Neural cell (in vitro differentiated cells): Measurements from ENCODE around the gene CDH5. TPM values are rescaled to one million over a fixed set of nuclear protein-coding genes. Genes with fewer than 3 reads are reported as not detected.
"Not testable (repeated sequence)": the region's sequence is repeated elsewhere in the genome, so short reads cannot be mapped to it uniquely, and the experiment has no call there.

Source experiments
- H2AFZ ChIP-seq: fragments of 200-600, 300-800 bp; sonication (generic), shearing (Covaris generic); 2 replicates; pipeline ENCODE4 v1.6.0; 2014; ENCODE audit warnings: low read depth, mild to moderate bottlenecking, antibody characterized with exemption, low read length, moderate library complexity
- H3F3A ChIP-seq: fragments of 200-600 bp; shearing (Covaris generic); 2 replicates; pipeline ENCODE4 v1.6.1; 2016; ENCODE audit warnings: mild to moderate bottlenecking, moderate library complexity, mixed read lengths, antibody characterized with exemption, low read length; ENCODE audit not compliant: insufficient read depth, poor library complexity, severe bottlenecking
- H3K27ac ChIP-seq: fragments of 200-600, 300-800 bp; sonication (generic), shearing (Covaris generic); 2 replicates; pipeline ENCODE4 v1.5.1; 2014; ENCODE audit warnings: mild to moderate bottlenecking, low read length, moderate library complexity
- H3K27me3 ChIP-seq: fragments of 300-800, 200-600 bp; sonication (generic), shearing (Covaris generic); 2 replicates; pipeline ENCODE4 v1.6.0; 2014; ENCODE audit warnings: mild to moderate bottlenecking, low read depth, low read length, moderate library complexity; ENCODE audit not compliant: insufficient read depth
- H3K36me3 ChIP-seq: fragments of 300-800, 200-600 bp; sonication (generic), shearing (Covaris generic); 2 replicates; pipeline ENCODE4 v1.5.1; 2014; ENCODE audit warnings: mild to moderate bottlenecking, antibody characterized with exemption, low read length, moderate library complexity; ENCODE audit not compliant: insufficient read depth
- H3K4me2 ChIP-seq: fragments of 300-800, 200-600 bp; sonication (generic), shearing (Covaris generic); 2 replicates; pipeline ENCODE4 v1.6.0; 2014; ENCODE audit warnings: mild to moderate bottlenecking, low read length
- H3K4me3 ChIP-seq: fragments of 300-800, 200-600 bp; sonication (generic), shearing (Covaris generic); 2 replicates; pipeline ENCODE4 v1.5.1; 2014; ENCODE audit warnings: mild to moderate bottlenecking, low read length, moderate library complexity
- H3K79me2 ChIP-seq: fragments of 200-600 bp; shearing (Covaris generic); replicated peaks from 2 replicates; pipeline ENCODE4 v1.6.0; 2014; ENCODE audit warnings: mild to moderate bottlenecking, low read length, moderate library complexity; ENCODE audit not compliant: insufficient read depth
- H3K9ac ChIP-seq: fragments of 300-800, 200-600 bp; sonication (generic), shearing (Covaris generic); 2 replicates; pipeline ENCODE4 v1.6.1; 2016; ENCODE audit warnings: mild to moderate bottlenecking, low read length, mixed read lengths
- H3K9me2 ChIP-seq: fragments of 200-600 bp; shearing (Covaris generic); 2 replicates; pipeline ENCODE4 v1.6.1; 2016; ENCODE audit warnings: mild to moderate bottlenecking, low read length, mixed read lengths; ENCODE audit not compliant: insufficient read depth
- H3K9me3 ChIP-seq: fragments of 200-600, 300-800 bp; sonication (generic), shearing (Covaris generic); 2 replicates; pipeline ENCODE4 v1.6.1; 2016; ENCODE audit warnings: mild to moderate bottlenecking, mixed run types, low read length, moderate library complexity, mixed read lengths
- H4K20me1 ChIP-seq: fragments of 200-600 bp; shearing (Covaris generic); 2 replicates; pipeline ENCODE4 v1.6.1; 2016; ENCODE audit warnings: mild to moderate bottlenecking, mixed run types; ENCODE audit not compliant: insufficient read depth
- CTCF ChIP-seq: fragments of 450-650 bp; IDR thresholded peaks from 2 replicates; pipeline ENCODE4 v1.5.1; 2014; ENCODE audit warnings: antibody characterized with exemption, mild to moderate bottlenecking, moderate library complexity; ENCODE audit not compliant: poor library complexity, severe bottlenecking
- EP300 ChIP-seq: fragments of 450-650 bp; conservative IDR thresholded peaks from 2 replicates; pipeline ENCODE4 v1.6.1; 2014; ENCODE audit warnings: antibody characterized with exemption, mild to moderate bottlenecking, moderate library complexity; ENCODE audit not compliant: poor library complexity, severe bottlenecking
- EZH2 ChIP-seq: fragments of 200-600, 300-800 bp; shearing (Covaris generic), sonication (generic); IDR thresholded peaks from 2 replicates; pipeline ENCODE4 v1.6.1; 2014; ENCODE audit warnings: antibody characterized with exemption, low read length, borderline replicate concordance, mild to moderate bottlenecking; ENCODE audit not compliant: insufficient read depth, poor library complexity, severe bottlenecking
- MXI1 ChIP-seq: fragments of 450-650 bp; conservative IDR thresholded peaks from 2 replicates; pipeline ENCODE4 v1.6.1; 2014; ENCODE audit warnings: antibody characterized with exemption, mild to moderate bottlenecking; ENCODE audit not compliant: poor library complexity, severe bottlenecking
- POLR2AphosphoS5 ChIP-seq: IDR thresholded peaks from 2 replicates; pipeline ENCODE4 v1.6.1; 2012
- RAD21 ChIP-seq: fragments of 450-650 bp; conservative IDR thresholded peaks from 2 replicates; pipeline ENCODE4 v1.6.1; 2014; ENCODE audit warnings: antibody characterized with exemption, mild to moderate bottlenecking, moderate library complexity
- REST ChIP-seq: IDR thresholded peaks from 2 replicates; pipeline ENCODE4 v1.6.1; 2012; ENCODE audit warnings: borderline replicate concordance
- SMC3 ChIP-seq: fragments of 450-650 bp; conservative IDR thresholded peaks from 2 replicates; pipeline ENCODE4 v1.6.1; 2014; ENCODE audit warnings: antibody characterized with exemption, mild to moderate bottlenecking, moderate library complexity; ENCODE audit not compliant: poor library complexity
- TAF1 ChIP-seq: IDR thresholded peaks from 2 replicates; pipeline ENCODE4 v1.6.1; 2012; ENCODE audit warnings: low read depth
- polyA plus RNA-seq: library from polyadenylated mRNA; depleted of rRNA; stranded (reverse); fragments of >200 nt; gene quantifications from 2 replicates; pipeline ENCODE4 v1.2.3, GENCODE V29; 2014

The CDH5 gene
- polyA plus RNA-seq, 1 donor from 2014 or later, result not detected

- Histone ChIP-seq H2AFZ (no peak overlapping the region), H3K4me3 (no peak overlapping the region), H3K9ac (no peak overlapping the region), H4K20me1 (no peaks in the 10 kb centered on the region), H3K9me3 (no peaks in the 10 kb centered on the region), H3K36me3 (no peaks in the 10 kb centered on the region), H3F3A (no peaks in the 10 kb centered on the region), H3K9me2 (no peaks in the 10 kb centered on the region), H3K4me2 (no peak overlapping the region), H3K79me2 (no peaks in the 10 kb centered on the region), H3K27me3 (no peaks in the 10 kb centered on the region), H3K27ac (no peak overlapping the region)
- TF ChIP-seq EZH2 (no peak), TAF1 (no peak), EP300 (no peak), RAD21 (no peak), MXI1 (no peak), CTCF (no peak), SMC3 (no peak), POLR2AphosphoS5 (no peak), REST (no peak)
Measured at GRCh38 chr16:66451548-66451947, 85.1 kb downstream of the CDH5 start.

- H3K27me3 ChIP-seq, H3F3A ChIP-seq, H3K36me3 ChIP-seq, H3K4me2 ChIP-seq, H2AFZ ChIP-seq, H3K9me2 ChIP-seq, H3K27ac ChIP-seq, H3K9ac ChIP-seq, H3K4me3 ChIP-seq, H3K9me3 ChIP-seq, H4K20me1 ChIP-seq, H3K79me2 ChIP-seq: not testable (repeated sequence)
Measured at GRCh38 chr16:66453230-66453629, 86.7 kb downstream of the CDH5 start.

Other genes starting within 250 kb of the CDH5 start
- gene BEAN1, start 60.6 kb downstream of the CDH5 start, polyA plus RNA-seq, result 0.16 and 0.58 TPM in 2 replicates
- 15.9 and 17.8 TPM in 2 replicates for gene TK2, start 183.4 kb downstream of the CDH5 start, polyA plus RNA-seq
- 15.2 and 40.8 TPM in 2 replicates for gene CKLF, start 185.9 kb downstream of the CDH5 start, polyA plus RNA-seq
- gene CMTM1, start 199.7 kb downstream of the CDH5 start, polyA plus RNA-seq, result 1.3 and 1.6 TPM in 2 replicates
- 0.25 TPM in 1 of 2 replicates, not detected in the other for gene CMTM2, start 212.8 kb downstream of the CDH5 start, polyA plus RNA-seq
- 7.7 and 8.2 TPM in 2 replicates for gene CMTM3, start 238.0 kb downstream of the CDH5 start, polyA plus RNA-seq